Activated T-helper 2 cell treated with anti-CD3 and anti-CD28 coated beads, Interferon-gamma antibody, Interleukin-2, Interleukin-4, amounts not matched to agents 10 μg/mL and 5 μg/mL and 100 μg/mL, durations not matched to agents 14 hours and 24 hours and 36 hours (primary cell): Measurements from ENCODE around the gene ITGB1BP1. TPM values are rescaled to one million over a fixed set of nuclear protein-coding genes. Genes with fewer than 3 reads are reported as not detected.
"Not testable (repeated sequence)": the region's sequence is repeated elsewhere in the genome, so short reads cannot be mapped to it uniquely, and the experiment has no call there.

Experiments used
- DNase-seq: peaks from one replicate; pipeline ENCODE4 v3.0.0; 2021; ENCODE audit warnings: low spot score
- H3K27ac Mint-ChIP-seq: one replicate; pipeline ENCODE4 v1.8.0; 2021; ENCODE audit warnings: mixed read lengths
- H3K27me3 Mint-ChIP-seq: one replicate; pipeline ENCODE4 v1.8.0; 2021; ENCODE audit warnings: low read depth, mixed read lengths
- H3K36me3 Mint-ChIP-seq: one replicate; pipeline ENCODE4 v1.8.0; 2021; ENCODE audit warnings: low read depth, mixed read lengths
- H3K4me1 Mint-ChIP-seq: one replicate; pipeline ENCODE4 v1.8.0; 2021; ENCODE audit warnings: low read depth, mixed read lengths
- H3K4me3 Mint-ChIP-seq: one replicate; pipeline ENCODE4 v1.8.0; 2021; ENCODE audit warnings: low read depth, mild to moderate bottlenecking, moderate library complexity, mixed read lengths
- H3K9me3 Mint-ChIP-seq: one replicate; pipeline ENCODE4 v1.8.0; 2021; ENCODE audit warnings: mixed read lengths
- intact Hi-C: fragments of 100-400 bp; cut with micrococcal nuclease; formaldehyde crosslinking; loops from one replicate; pipeline ENCODE4 v1.15.1; 2023
- total RNA-seq: library from RNA; stranded (reverse); gene quantifications from 2 replicates; pipeline ENCODE4 v1.2.3, GENCODE V29; 2022

Gene ITGB1BP1
- total RNA-seq, 1 donor from 2014 or later, result 128 TPM

- no peak for DNase-seq
- no peak overlapping the region for H3K27ac Mint-ChIP-seq
- no peaks in the 10 kb centered on the region for H3K9me3 Mint-ChIP-seq
- no peaks in the 10 kb centered on the region for H3K27me3 Mint-ChIP-seq
- H3K4me1 Mint-ChIP-seq, result no peaks in the 10 kb centered on the region
- H3K36me3 Mint-ChIP-seq, result peaks cover 15% of the 10 kb centered on the region
- no peak overlapping the region for H3K4me3 Mint-ChIP-seq
- intact Hi-C loops, result no loop called here
Observed at GRCh38 chr2:9404451-9404850, 18.9 kb downstream of the ITGB1BP1 start.

GRCh38 chr2:9403924-9404323 lies 19.4 kb downstream of the ITGB1BP1 start:
- no peaks in the 10 kb centered on the region for H3K4me1 Mint-ChIP-seq
- no peaks in the 10 kb centered on the region for H3K9me3 Mint-ChIP-seq
- intact Hi-C loops, result no loop called here
- DNase-seq, result no peak
- H3K4me3 Mint-ChIP-seq, result no peak overlapping the region
- no peak overlapping the region for H3K27ac Mint-ChIP-seq
- H3K27me3 Mint-ChIP-seq, result no peaks in the 10 kb centered on the region
- peaks cover 11% of the 10 kb centered on the region for H3K36me3 Mint-ChIP-seq

DNA sequence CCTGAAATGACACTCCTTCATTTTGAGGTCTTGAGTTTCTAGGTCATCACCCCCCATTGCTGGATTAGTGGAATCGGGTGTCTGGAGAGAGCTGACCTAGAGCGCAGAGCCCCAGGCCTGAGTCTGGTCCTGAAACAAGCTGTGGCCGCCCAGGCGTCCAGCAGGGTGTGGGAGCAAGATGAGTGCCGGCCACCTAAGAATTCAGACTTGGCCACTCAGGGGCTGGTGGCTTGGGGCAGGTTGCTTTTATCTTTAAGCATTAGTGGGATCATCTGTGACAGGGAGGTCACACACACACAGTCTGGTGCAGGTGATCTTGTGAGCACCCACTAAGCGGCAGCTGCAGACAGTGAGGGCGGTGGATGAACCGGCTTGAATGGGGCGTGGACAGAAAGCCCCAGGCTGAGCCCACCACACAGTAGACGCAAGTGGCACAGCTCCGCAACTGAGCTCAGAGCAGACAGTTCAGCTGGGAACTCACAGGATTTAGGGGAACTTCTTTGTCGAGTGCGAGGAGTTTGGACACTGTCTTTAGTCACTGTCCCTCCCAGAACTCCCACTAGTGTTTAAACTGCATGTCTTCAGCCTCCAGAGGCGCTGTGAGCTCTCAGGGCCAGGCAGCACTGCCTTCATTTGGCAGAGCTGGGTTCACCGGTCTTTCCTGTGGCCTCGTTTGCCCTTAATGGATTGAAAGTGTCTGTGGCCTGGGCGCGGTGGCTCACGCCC lies 21.5 kb downstream of the ITGB1BP1 start:
- Mint-ChIP-seq H3K4me1 (no peaks in the 10 kb centered on the region), H3K27ac (no peak overlapping the region), H3K36me3 (peaks cover 4% of the 10 kb centered on the region), H3K9me3 (no peaks in the 10 kb centered on the region), H3K4me3 (no peak overlapping the region), H3K27me3 (no peaks in the 10 kb centered on the region)
- no peak for DNase-seq
- intact Hi-C loops, result no loop called here

DNA sequence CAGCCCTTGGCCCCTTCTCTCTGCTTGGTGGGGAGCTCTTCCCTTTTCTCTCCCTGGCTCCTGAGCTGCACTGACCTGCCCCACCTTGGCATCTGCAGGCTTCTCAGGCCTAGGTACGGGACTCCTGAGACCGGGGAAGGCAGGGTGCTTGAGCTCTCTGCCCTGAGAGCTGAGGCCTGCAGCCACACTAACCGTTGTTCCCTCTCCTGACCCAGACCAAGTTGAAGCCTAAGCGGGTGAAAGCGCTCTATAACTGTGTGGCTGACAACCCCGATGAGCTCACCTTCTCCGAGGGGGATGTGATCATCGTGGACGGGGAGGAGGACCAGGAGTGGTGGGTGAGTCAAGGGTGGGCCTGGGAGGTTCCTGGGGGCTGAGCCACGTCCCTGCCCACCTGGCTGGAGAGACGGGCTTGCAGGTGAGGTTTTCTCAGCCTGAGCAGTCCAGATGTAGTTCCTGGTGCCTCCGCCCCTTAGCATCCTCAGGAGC lies 22.2 kb downstream of the ITGB1BP1 start:
- no peak overlapping the region for H3K27ac Mint-ChIP-seq
- DNase-seq, result no peak
- H3K9me3 Mint-ChIP-seq, result no peaks in the 10 kb centered on the region
- H3K4me3 Mint-ChIP-seq, result no peak overlapping the region
- no peaks in the 10 kb centered on the region for H3K27me3 Mint-ChIP-seq
- no peaks in the 10 kb centered on the region for H3K4me1 Mint-ChIP-seq
- intact Hi-C loops, result no loop called here
- H3K36me3 Mint-ChIP-seq, result no peaks in the 10 kb centered on the region

- Mint-ChIP-seq H3K27me3 (no peaks in the 10 kb centered on the region), H3K27ac (no peak overlapping the region), H3K4me1 (no peaks in the 10 kb centered on the region), H3K36me3 (no peaks in the 10 kb centered on the region), H3K4me3 (no peak overlapping the region), H3K9me3 (no peaks in the 10 kb centered on the region)
- no peak for DNase-seq
- intact Hi-C loops, result no loop called here
Observed at GRCh38 chr2:9400268-9401058, 22.9 kb downstream of the ITGB1BP1 start.

DNA sequence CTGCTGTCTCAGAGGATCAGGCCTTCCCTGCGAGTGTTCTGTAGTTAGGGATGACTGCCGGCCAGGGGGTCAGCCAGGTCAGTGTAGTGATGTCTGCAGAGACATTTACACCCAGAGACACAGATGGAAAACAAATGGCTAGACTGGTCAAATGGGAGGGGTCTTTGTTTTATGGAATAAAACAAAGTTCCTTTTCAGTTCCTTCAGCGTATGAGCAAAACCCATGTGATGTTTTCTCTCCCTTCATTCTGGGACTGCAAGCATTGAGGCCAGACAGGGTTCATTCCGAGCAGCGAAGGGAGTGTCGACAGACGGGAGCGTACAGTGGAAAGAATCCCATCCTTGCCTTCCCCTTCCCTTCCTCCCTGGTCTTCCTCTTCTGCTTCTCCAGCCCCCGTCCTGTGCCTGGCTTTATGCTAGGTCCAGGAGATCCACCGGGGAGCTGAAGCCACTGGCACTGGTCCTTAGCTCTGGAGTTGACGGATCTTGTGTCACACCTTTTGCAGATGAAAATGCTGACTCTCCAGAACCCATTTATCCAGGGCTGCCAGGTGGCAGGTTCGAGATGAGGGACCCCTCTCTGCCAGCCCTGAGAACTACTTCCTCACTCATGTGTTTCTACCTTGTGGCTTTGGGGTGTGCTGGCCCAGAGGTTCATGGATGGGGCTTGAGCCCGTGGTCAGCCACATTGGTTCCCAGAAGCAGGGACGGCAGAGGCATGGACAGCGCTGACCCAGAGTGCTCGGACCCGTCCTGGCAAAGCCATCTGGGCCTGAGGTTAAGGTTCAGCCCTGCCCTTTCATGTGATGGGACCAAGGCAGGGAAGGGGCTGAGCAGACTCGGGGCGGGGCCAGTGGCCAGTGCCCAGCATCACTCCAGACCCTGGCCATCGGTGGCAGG lies 24.2 kb downstream of the ITGB1BP1 start:
- Mint-ChIP-seq H3K36me3 (no peaks in the 10 kb centered on the region), H3K9me3 (no peaks in the 10 kb centered on the region), H3K4me1 (no peaks in the 10 kb centered on the region), H3K4me3 (no peak overlapping the region), H3K27ac (no peak overlapping the region), H3K27me3 (no peaks in the 10 kb centered on the region)
- intact Hi-C loops, result no loop called here
- no peak for DNase-seq

DNA sequence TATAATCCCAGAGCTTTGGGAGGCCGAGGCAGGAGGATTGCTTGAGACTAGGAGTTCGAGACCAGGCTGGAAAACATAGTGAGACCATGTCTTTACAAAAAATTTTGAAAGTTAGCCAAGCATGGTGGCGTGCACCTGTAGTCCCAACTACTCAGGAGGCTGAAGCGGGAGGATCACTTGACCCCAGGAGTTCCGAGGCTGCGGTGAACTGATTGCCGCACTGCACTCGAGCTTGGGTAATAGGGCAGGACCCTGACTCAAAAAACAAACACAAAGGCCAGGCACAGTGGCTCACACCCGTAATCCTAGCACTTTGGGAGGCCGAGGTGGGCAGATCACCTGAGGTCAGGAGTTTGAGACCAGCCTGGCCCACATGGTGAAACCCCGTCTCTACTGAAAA lies 25.1 kb downstream of the ITGB1BP1 start:
- H3K27ac Mint-ChIP-seq, H3K9me3 Mint-ChIP-seq, DNase-seq, intact Hi-C loops, H3K4me1 Mint-ChIP-seq, H3K4me3 Mint-ChIP-seq, H3K36me3 Mint-ChIP-seq, H3K27me3 Mint-ChIP-seq: not testable (repeated sequence)

- no peak for DNase-seq
- Mint-ChIP-seq H3K9me3 (no peaks in the 10 kb centered on the region), H3K27me3 (no peaks in the 10 kb centered on the region), H3K36me3 (no peaks in the 10 kb centered on the region), H3K4me3 (no peak overlapping the region), H3K27ac (no peak overlapping the region), H3K4me1 (no peaks in the 10 kb centered on the region)
- intact Hi-C loops, result no loop called here
Observed at GRCh38 chr2:9397201-9397600, 26.1 kb downstream of the ITGB1BP1 start.

- Mint-ChIP-seq H3K27ac (no peak overlapping the region), H3K9me3 (no peaks in the 10 kb centered on the region), H3K27me3 (no peaks in the 10 kb centered on the region), H3K4me3 (no peak overlapping the region), H3K36me3 (no peaks in the 10 kb centered on the region), H3K4me1 (no peaks in the 10 kb centered on the region)
- intact Hi-C loops, result no loop called here
- DNase-seq, result no peak
Observed at GRCh38 chr2:9394816-9395215, 28.5 kb downstream of the ITGB1BP1 start.

DNA sequence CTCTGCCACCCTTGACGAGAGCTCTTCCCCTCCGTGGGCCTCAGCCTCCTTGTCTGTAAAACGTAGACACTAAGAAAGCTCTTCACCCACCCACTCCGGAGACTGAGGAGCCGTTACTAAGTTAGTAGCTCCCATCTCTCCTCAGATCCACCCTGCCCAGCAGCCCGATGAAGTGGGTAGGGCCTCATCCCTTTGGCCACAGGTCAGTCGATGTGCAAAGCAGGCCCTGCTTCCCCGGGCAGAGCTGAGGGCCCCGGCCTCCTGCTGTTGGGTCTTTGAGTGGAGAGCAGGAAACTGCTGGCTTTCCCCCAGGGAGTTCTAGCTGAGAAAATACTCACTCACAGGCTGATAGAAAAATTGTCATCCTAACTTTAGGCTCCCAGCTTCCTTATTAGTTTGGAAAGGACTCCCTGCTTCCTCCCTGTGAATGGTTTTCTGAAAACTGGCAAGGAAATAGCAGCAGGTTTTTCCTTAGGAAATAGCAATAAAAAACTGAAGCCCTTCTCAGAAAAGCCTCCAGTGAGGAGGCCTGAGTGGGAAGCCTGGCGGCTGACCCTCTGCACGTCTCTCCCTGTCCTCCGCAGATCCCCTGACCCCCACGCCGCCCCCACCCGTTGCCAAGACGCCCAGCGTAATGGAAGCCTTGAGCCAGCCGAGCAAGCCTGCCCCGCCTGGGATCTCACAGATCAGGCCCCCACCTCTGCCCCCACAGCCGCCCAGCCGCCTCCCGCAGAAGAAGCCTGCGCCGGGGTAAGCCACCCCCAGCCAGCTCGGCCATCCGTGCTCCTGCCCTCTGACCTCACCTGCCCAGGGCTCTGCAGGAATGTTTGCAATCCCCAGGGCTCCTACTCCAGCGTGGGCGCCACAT lies 30.2 kb downstream of the ITGB1BP1 start:
- intact Hi-C loops, result no loop called here
- Mint-ChIP-seq H3K36me3 (no peaks in the 10 kb centered on the region), H3K4me1 (no peaks in the 10 kb centered on the region), H3K27ac (no peak overlapping the region), H3K4me3 (no peak overlapping the region), H3K27me3 (no peaks in the 10 kb centered on the region), H3K9me3 (no peaks in the 10 kb centered on the region)
- DNase-seq, result no peak

GRCh38 chr2:9391961-9392720 lies 31.2 kb downstream of the ITGB1BP1 start:
- Mint-ChIP-seq H3K36me3 (no peaks in the 10 kb centered on the region), H3K27ac (no peak overlapping the region), H3K9me3 (no peaks in the 10 kb centered on the region), H3K27me3 (no peaks in the 10 kb centered on the region), H3K4me1 (no peaks in the 10 kb centered on the region), H3K4me3 (no peak overlapping the region)
- intact Hi-C loops, result no loop called here
- DNase-seq, result no peak
